ENCODE results near the gene IQUB.

The IQUB gene

GRCh38 chr7:123569352-123570010, 35.1 kb upstream of the IQUB start:
- H3K4me3 ChIP-seq (ENCODE audit: low read depth, low read length), result no peak overlapping the region
- TF ChIP-seq MYC (IDR thresholded peaks at IDR 0.05; ENCODE audit: low read depth, low read length), result no peak
- TF ChIP-seq, protein P1, sequence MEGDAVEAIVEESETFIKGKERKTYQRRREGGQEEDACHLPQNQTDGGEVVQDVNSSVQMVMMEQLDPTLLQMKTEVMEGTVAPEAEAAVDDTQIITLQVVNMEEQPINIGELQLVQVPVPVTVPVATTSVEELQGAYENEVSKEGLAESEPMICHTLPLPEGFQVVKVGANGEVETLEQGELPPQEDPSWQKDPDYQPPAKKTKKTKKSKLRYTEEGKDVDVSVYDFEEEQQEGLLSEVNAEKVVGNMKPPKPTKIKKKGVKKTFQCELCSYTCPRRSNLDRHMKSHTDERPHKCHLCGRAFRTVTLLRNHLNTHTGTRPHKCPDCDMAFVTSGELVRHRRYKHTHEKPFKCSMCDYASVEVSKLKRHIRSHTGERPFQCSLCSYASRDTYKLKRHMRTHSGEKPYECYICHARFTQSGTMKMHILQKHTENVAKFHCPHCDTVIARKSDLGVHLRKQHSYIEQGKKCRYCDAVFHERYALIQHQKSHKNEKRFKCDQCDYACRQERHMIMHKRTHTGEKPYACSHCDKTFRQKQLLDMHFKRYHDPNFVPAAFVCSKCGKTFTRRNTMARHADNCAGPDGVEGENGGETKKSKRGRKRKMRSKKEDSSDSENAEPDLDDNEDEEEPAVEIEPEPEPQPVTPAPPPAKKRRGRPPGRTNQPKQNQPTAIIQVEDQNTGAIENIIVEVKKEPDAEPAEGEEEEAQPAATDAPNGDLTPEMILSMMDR (IDR thresholded peaks at IDR 0.05; ENCODE audit: low read depth, low read length), result no peak
- no peak for TF ChIP-seq POLR2A (IDR thresholded peaks at IDR 0.05; ENCODE audit: extremely low read depth, insufficient read length)
- TF ChIP-seq, protein P2, sequence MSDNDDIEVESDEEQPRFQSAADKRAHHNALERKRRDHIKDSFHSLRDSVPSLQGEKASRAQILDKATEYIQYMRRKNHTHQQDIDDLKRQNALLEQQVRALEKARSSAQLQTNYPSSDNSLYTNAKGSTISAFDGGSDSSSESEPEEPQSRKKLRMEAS (IDR thresholded peaks at IDR 0.05; ENCODE audit: low read depth, low read length), result no peak
- peak; percentile 36 for DNase-seq (ENCODE audit: low read depth)

- no peak for DNase-seq (ENCODE audit: low read depth)
- no peak overlapping the region for H3K4me3 ChIP-seq (ENCODE audit: low read depth, low read length)
- TF ChIP-seq, protein P1 (IDR thresholded peaks at IDR 0.05; ENCODE audit: low read depth, low read length), result no peak
- TF ChIP-seq, protein P2 (IDR thresholded peaks at IDR 0.05; ENCODE audit: low read depth, low read length), result no peak
- TF ChIP-seq MYC (IDR thresholded peaks at IDR 0.05; ENCODE audit: low read depth, low read length) (no peak), POLR2A (IDR thresholded peaks at IDR 0.05; ENCODE audit: extremely low read depth, insufficient read length) (no peak)
Observed at GRCh38 chr7:123562121-123562520, 27.7 kb upstream of the IQUB start.

- H3K4me3 ChIP-seq (ENCODE audit: low read depth, low read length), result peak overlapping the region; percentile 80
- TF ChIP-seq POLR2A (IDR thresholded peaks at IDR 0.05; ENCODE audit: extremely low read depth, insufficient read length) (no peak), MYC (IDR thresholded peaks at IDR 0.05; ENCODE audit: low read depth, low read length) (no peak)
- TF ChIP-seq, protein P2 (IDR thresholded peaks at IDR 0.05; ENCODE audit: low read depth, low read length), result no peak
- TF ChIP-seq, protein P1 (IDR thresholded peaks at IDR 0.05; ENCODE audit: low read depth, low read length), result no peak
- DNase-seq (ENCODE audit: low read depth), result no peak
Observed at GRCh38 chr7:123558289-123558874, 24.0 kb upstream of the IQUB start.

GRCh38 chr7:123557398-123558288, 23.2 kb upstream of the IQUB start, which contains the start of gene NDUFA5:
Gene NDUFA5, minus strand, starts transcription at chr7:123557818. Its CDS starts 23 bp downstream, at chr7:123557795.
- DNase-seq (ENCODE audit: low read depth), result peak; percentile 99
- peak within 1 kb of the TSS; percentile 80 for H3K4me3 ChIP-seq (ENCODE audit: low read depth, low read length)
- TF ChIP-seq MYC (IDR thresholded peaks at IDR 0.05; ENCODE audit: low read depth, low read length) (peak; percentile 72), POLR2A (IDR thresholded peaks at IDR 0.05; ENCODE audit: extremely low read depth, insufficient read length) (peak; percentile 85)
- TF ChIP-seq, protein P2 (IDR thresholded peaks at IDR 0.05; ENCODE audit: low read depth, low read length), result peak; percentile 75
- TF ChIP-seq, protein P1 (IDR thresholded peaks at IDR 0.05; ENCODE audit: low read depth, low read length), result no peak

DNA sequence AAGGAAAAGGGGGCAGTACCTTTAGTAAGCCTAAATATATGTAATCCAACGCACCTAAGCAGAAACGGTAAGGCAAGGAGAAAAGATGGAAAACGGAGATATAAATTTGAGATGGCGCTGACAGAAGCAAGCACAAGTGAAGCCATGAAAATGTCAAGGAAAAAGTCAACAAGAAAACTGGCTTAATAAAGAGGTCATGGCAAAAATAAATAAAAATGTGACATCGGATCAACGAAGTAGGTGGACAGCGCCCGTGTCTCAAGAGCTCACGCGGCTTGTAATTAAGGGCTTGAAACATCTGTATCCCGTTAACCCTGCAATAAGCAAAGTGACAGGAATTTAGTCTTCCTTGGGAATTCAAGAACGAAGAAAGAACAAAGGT, 22.6 kb upstream of the IQUB start:
- peak overlapping the region; percentile 80 for H3K4me3 ChIP-seq (ENCODE audit: low read depth, low read length)
- peak; percentile 35 for DNase-seq (ENCODE audit: low read depth)
- TF ChIP-seq, protein P2 (IDR thresholded peaks at IDR 0.05; ENCODE audit: low read depth, low read length), result peak; percentile 26; the same call in 1 of the 2 replicates
- TF ChIP-seq MYC (IDR thresholded peaks at IDR 0.05; ENCODE audit: low read depth, low read length) (no peak), POLR2A (IDR thresholded peaks at IDR 0.05; ENCODE audit: extremely low read depth, insufficient read length) (no peak)
